Lower leg skin (tissue), 3 donors: ENCODE measurements around the gene PTGR2.

Experiments
- CTCF ChIP-seq, 3 donors: fragments of 450-650 bp; IDR thresholded peaks; one replicate each; pipeline ENCODE4 v1.5.1; 2016; ENCODE audit warnings: antibody characterized with exemption in 3 of 3, mild to moderate bottlenecking in 3 of 3, moderate library complexity in 2 of 3
- POLR2A ChIP-seq, 2 donors: fragments of 450-650 bp; IDR thresholded peaks; one replicate each; pipeline ENCODE4 v1.6.1; 2016 to 2017; ENCODE audit warnings: antibody characterized with exemption in 2 of 2, mild to moderate bottlenecking in 1 of 2, moderate library complexity in 1 of 2

- TF ChIP-seq CTCF (IDR thresholded peaks at IDR 0.05), result no peak
- TF ChIP-seq POLR2A (IDR thresholded peaks at IDR 0.05), result no peak
Observed at GRCh38 chr14:73870525-73871235, 19.0 kb downstream of the PTGR2 start.
